ENCODE measurements around the gene TXNRD1.

The TXNRD1 gene

DNA sequence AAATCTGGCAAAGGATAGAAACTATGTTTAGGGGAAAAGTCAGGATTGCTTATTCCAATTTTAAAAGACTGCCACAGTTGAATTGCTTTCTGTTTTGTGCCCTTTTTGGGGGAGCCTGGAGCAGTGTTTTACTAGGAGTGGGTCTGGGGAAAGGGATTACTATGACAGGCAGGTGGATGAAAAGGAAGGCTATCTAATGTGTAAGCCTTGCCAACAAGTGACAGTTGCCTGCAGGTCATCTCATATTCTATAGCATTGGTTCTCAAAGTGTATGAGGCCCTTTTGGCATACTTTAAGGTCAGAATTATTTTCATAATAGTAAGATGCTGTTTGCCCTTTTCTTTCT, 92.0 kb downstream of the TXNRD1 start:
- Histone ChIP-seq H3K9me3 (no peaks in the 10 kb centered on the region), H3K36me3 (peaks cover 91% of the 10 kb centered on the region), H3K4me1 (peaks cover 43% of the 10 kb centered on the region), H3K27me3 (no peaks in the 10 kb centered on the region), H3K4me2 (no peak overlapping the region), H4K20me1 (peaks cover 98% of the 10 kb centered on the region), H3K9ac (no peak overlapping the region), H3K4me3 (no peak overlapping the region), H3K27ac (no peak overlapping the region)
- TF ChIP-seq Cebpa-rat (IDR thresholded peaks at IDR 0.05): no peak

DNA sequence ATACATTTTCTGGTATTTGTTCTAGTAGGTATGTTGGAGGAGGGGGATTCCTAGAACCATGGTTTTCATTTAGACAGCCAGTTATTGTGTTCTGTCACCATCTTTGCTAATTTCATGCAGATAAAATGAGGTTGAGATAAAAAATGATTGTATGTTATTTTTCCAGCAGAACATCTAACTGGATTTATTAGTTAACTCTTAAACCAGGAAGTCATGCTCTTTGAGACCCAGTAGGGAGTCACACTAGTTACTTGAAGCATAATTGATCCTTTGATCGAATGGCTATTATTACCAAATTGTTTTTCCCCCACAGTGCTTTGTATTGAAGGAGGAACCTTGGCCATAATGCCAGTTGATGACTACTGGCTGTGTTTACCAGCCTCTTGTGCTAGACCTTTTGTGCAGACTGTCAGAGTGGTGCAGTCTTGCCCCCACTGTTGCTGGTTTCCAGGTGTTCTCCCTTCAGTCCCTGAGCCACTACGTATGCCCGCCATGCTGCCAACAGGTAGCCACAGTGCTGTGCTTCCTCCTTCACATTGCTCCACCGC, 93.9 kb downstream of the TXNRD1 start:
- Histone ChIP-seq H3K36me3 (peaks cover 95% of the 10 kb centered on the region), H4K20me1 (peaks cover 95% of the 10 kb centered on the region), H3K27me3 (no peaks in the 10 kb centered on the region), H3K4me3 (no peak overlapping the region), H3K4me2 (no peak overlapping the region), H3K9me3 (no peaks in the 10 kb centered on the region), H3K4me1 (peaks cover 24% of the 10 kb centered on the region), H3K9ac (no peak overlapping the region), H3K27ac (no peak overlapping the region)
- no peak for TF ChIP-seq Cebpa-rat (IDR thresholded peaks at IDR 0.05)

DNA sequence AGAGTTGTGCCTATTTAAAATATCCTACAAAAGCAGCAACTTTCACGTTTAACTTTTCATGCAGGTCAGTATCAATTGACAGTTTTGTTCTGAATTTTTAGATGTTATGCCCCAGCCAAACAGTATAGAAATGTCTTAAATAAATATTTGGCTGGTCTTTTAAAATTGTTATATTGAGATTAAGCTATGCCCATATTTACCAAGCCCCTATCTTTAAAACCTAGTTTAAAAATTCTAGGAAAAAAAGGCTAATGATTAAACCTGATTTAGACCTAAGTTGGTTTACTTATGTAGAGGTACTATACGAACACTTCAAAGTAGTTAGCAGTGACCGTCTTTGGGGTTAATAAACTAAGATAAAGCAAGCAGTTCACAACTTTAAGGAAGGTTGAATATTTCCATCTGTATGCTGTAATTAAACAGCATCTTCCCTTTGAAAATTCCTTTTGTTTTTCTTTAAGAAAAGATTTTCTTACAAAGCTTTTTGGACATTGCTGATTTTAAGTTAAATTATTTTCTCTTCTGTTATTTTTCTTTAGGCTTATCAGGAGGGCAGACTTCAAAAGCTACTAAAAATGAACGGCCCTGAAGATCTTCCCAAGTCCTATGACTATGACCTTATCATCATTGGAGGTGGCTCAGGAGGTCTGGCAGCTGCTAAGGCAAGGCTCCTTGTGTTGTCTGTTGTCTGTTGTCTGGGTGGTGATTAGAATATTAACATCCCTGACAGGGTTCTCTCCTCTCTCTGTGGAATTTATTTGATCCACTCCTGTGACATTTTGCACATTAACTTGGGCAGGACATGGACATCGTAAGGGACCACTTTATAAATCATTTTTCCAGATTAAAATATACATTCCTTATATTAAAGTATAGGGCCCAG, 95.4 kb downstream of the TXNRD1 start:
- no peak for TF ChIP-seq Cebpa-rat (IDR thresholded peaks at IDR 0.05)
- H3K9me3 ChIP-seq: no peaks in the 10 kb centered on the region
- no peak overlapping the region for H3K4me3 ChIP-seq
- H3K27me3 ChIP-seq: no peaks in the 10 kb centered on the region
- H3K27ac ChIP-seq: no peak overlapping the region
- peaks cover 95% of the 10 kb centered on the region for H4K20me1 ChIP-seq
- peaks cover 9% of the 10 kb centered on the region; the same call in 1 of the 2 replicates for H3K4me1 ChIP-seq
- H3K36me3 ChIP-seq: peaks cover 97% of the 10 kb centered on the region
- H3K9ac ChIP-seq: no peak overlapping the region
- H3K4me2 ChIP-seq: no peak overlapping the region

DNA sequence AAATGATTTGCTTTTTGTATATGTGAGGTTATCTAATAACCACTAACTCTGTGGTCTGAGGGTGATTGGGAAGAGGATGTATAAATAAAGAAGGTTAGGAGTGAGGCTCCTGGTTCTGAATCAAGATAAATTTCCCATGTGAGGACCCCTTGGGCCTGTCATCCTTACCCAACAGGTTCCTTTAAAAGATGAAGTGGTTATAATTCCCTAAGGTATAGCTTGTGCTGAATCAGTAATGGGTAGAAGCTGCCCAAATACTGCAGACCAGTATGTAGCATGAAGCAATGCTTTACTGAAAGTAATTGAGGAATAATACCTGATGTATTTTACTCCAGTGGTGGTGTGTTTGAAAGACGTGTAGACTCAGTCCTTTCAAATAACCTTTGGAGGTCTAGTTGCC, 96.6 kb downstream of the TXNRD1 start:
- Histone ChIP-seq H3K27me3 (no peaks in the 10 kb centered on the region), H3K4me1 (no peaks in the 10 kb centered on the region), H3K9ac (no peak overlapping the region), H3K27ac (no peak overlapping the region), H3K4me2 (no peak overlapping the region), H3K9me3 (no peaks in the 10 kb centered on the region), H4K20me1 (peaks cover 95% of the 10 kb centered on the region), H3K36me3 (peaks cover 97% of the 10 kb centered on the region), H3K4me3 (no peak overlapping the region)
- no peak for TF ChIP-seq Cebpa-rat (IDR thresholded peaks at IDR 0.05)

DNA sequence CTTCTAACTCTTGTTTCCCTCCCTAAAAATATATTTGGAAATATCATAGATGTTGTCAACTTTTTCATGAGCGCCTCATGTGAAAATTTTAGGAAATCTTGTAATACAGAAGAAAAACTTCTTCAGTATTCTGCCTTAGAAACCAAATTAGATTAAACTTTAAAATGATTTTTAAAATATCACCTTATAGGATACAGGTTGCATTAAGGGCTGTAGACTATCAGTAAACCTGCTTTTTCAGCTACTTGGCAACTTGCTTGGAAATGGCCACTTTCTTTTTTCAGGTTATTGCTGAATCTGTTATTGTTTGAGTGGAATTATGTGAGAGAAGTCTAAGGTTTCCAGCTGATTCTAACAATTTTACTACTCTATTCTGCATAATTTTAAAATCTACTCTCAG, 97.1 kb downstream of the TXNRD1 start:
- no peak for TF ChIP-seq Cebpa-rat (IDR thresholded peaks at IDR 0.05)
- no peak overlapping the region for H3K27ac ChIP-seq
- no peaks in the 10 kb centered on the region for H3K27me3 ChIP-seq
- peaks cover 97% of the 10 kb centered on the region for H3K36me3 ChIP-seq
- no peak overlapping the region for H3K4me2 ChIP-seq
- no peak overlapping the region for H3K4me3 ChIP-seq
- H3K9ac ChIP-seq: no peak overlapping the region
- no peaks in the 10 kb centered on the region for H3K9me3 ChIP-seq
- peaks cover 95% of the 10 kb centered on the region for H4K20me1 ChIP-seq
- H3K4me1 ChIP-seq: no peaks in the 10 kb centered on the region

DNA sequence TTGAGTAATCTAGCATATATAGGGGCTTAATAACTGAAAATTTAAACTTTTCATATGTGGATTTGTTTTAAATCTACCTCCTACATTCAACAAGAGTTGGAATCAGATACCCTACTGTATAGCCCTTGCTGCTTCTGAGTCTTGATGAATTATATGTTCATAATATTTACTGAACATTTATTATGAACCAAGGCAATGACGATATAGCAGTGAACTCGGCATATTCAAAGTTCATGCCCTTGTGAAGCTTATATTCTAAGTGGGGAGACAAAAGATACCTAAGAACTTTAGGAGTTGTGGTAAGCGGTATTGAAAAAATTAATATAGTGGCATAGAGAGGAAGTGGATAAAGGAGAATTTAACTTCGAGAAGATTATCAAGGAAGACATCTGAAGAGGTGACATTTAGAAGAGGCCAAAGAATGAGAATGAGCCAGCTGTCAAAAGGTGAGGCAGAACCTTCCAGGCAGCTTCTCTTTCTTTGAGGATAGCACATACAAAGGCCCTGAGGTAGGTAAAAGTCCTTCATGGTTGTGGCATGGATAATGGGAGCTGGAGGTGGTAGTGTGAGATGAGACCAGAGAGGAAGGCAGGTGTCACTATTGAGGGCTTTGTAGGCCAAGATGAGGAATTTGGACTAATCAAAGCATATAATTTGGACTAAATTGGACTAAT, 98.1 kb downstream of the TXNRD1 start:
- Histone ChIP-seq H3K4me1 (no peaks in the 10 kb centered on the region), H4K20me1 (peaks cover 95% of the 10 kb centered on the region), H3K4me3 (no peak overlapping the region), H3K27me3 (no peaks in the 10 kb centered on the region), H3K27ac (no peak overlapping the region), H3K4me2 (no peak overlapping the region), H3K36me3 (peaks cover 98% of the 10 kb centered on the region), H3K9ac (no peak overlapping the region), H3K9me3 (no peaks in the 10 kb centered on the region)
- no peak for TF ChIP-seq Cebpa-rat (IDR thresholded peaks at IDR 0.05)

DNA sequence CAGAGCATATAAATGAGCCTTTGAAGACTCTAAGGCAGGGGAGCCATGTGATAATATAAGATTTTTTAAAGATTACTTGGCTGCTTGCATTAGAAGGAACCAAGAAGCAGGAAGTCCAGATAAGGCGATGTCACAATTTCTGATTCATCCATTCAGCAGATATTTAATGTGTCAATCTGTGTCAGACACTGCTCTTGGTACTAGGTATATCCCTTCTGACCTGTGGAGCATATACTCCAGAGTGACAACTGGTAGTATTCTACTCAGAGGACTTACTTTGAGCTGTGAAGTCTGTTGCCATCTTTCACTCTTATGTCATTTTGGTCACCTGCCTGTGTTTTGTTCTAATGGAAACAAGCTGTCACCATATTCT, 98.6 kb downstream of the TXNRD1 start:
- H3K4me3 ChIP-seq: no peak overlapping the region
- TF ChIP-seq Cebpa-rat (IDR thresholded peaks at IDR 0.05): no peak
- no peaks in the 10 kb centered on the region for H3K27me3 ChIP-seq
- H3K9me3 ChIP-seq: no peaks in the 10 kb centered on the region
- no peak overlapping the region for H3K4me2 ChIP-seq
- H3K4me1 ChIP-seq: no peaks in the 10 kb centered on the region
- peaks cover 95% of the 10 kb centered on the region for H4K20me1 ChIP-seq
- H3K36me3 ChIP-seq: peaks cover 98% of the 10 kb centered on the region
- H3K27ac ChIP-seq: no peak overlapping the region
- no peak overlapping the region for H3K9ac ChIP-seq

DNA sequence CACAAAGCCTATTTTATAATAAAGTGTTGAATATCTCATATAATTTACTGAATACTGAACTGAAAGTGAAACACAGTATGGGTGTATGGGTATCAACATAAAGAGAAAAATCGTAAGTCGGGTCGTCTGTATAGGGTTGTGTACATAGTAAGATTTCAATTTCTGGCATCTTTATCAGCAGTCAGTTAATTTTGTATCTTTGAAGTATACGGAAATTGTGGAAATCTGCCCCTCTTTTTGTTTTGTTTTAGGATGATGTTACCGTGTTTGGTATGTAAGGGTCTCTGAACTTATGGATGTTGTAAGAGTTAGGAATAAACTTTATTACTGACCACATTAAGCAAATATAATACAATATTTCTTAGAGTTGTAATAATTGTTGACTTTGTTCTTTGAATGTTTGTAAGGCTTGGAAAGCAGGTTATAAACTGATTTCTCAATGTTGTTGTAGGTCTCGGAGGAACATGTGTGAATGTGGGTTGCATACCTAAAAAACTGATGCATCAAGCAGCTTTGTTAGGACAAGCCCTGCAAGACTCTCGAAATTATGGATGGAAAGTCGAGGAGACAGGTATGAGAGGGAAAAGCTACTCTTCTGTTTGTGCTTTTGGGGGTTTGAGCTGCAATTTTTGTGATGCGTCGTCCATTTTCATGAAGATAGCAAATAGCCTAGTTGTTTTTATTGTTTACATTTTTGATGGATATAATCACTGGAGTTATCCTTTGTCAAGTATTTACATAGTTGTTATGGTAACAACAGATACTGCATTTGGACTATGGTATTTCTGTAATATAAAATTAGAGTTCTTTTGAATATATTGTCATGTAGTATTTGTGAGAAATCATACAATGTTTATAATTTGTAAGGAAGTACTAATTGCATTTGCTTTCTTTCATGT, 100.0 kb downstream of the TXNRD1 start:
- peaks cover 100% of the 10 kb centered on the region for H3K36me3 ChIP-seq

DNA sequence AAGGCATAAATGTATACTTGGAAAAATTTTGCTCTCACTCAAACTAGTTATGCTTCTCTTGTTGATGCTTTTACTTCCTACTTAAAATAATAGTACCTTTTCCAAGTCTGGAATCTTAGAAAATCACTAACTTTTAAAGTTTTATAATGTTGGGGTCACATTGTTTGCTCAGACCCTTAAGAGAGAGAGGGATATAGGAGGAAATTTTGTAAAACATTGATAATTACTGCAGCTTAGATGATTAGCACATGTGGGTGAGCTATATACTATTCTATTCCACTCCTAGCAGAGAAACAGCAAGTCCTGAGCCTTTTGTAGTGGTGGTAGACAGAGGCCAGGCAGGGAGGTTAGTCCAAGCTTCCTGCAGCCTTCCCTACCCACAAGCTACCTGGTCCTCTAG, 101.4 kb downstream of the TXNRD1 start:
- H3K9ac ChIP-seq: no peak overlapping the region
- H3K4me1 ChIP-seq: no peaks in the 10 kb centered on the region
- no peaks in the 10 kb centered on the region for H3K9me3 ChIP-seq
- H3K27me3 ChIP-seq: no peaks in the 10 kb centered on the region
- no peak overlapping the region for H3K4me3 ChIP-seq
- peaks cover 86% of the 10 kb centered on the region for H4K20me1 ChIP-seq
- H3K36me3 ChIP-seq: peaks cover 100% of the 10 kb centered on the region
- no peak overlapping the region for H3K4me2 ChIP-seq
- TF ChIP-seq Cebpa-rat (IDR thresholded peaks at IDR 0.05): no peak
- H3K27ac ChIP-seq: no peak overlapping the region

More for the DNA sequence above, 100.0 kb downstream of the TXNRD1 start:
- Histone ChIP-seq H3K4me3 (no peak overlapping the region), H3K27ac (no peak overlapping the region), H4K20me1 (peaks cover 94% of the 10 kb centered on the region), H3K9me3 (no peaks in the 10 kb centered on the region), H3K4me2 (no peak overlapping the region), H3K27me3 (no peaks in the 10 kb centered on the region), H3K9ac (no peak overlapping the region), H3K4me1 (no peaks in the 10 kb centered on the region)
- no peak for TF ChIP-seq Cebpa-rat (IDR thresholded peaks at IDR 0.05)
